BE2C (cell line): ENCODE measurements around the gene ECD.

Source experiments
- DNase-seq: peaks from one replicate; pipeline ENCODE4 v3.0.0-alpha.2; 2020
- H3K27me3 ChIP-seq: fragments of 250-450 bp; sonication (Bioruptor Pico); 2 replicates; pipeline ENCODE4 v1.5.1; 2020; ENCODE audit warnings: mild to moderate bottlenecking
- H3K36me3 ChIP-seq: fragments of 250-450 bp; sonication (Bioruptor Pico); 2 replicates; pipeline ENCODE4 v1.5.1; 2020; ENCODE audit warnings: mild to moderate bottlenecking
- H3K4me1 ChIP-seq: fragments of 250-450 bp; sonication (Bioruptor Pico); 2 replicates; pipeline ENCODE4 v1.5.1; 2020
- H3K4me3 ChIP-seq: 2 replicates; pipeline ENCODE4 v1.5.1; 2011; ENCODE audit warnings: low read depth, low read length
- H3K9me3 ChIP-seq: fragments of 250-450 bp; sonication (Bioruptor Pico); 2 replicates; pipeline ENCODE4 v1.5.1; 2020
- TF ChIP-seq, protein P1 (sequence below): IDR thresholded peaks from 2 replicates; pipeline ENCODE4 v1.5.1; 2012; ENCODE audit warnings: mild to moderate bottlenecking, low read depth, low read length

ECD gene

DNA sequence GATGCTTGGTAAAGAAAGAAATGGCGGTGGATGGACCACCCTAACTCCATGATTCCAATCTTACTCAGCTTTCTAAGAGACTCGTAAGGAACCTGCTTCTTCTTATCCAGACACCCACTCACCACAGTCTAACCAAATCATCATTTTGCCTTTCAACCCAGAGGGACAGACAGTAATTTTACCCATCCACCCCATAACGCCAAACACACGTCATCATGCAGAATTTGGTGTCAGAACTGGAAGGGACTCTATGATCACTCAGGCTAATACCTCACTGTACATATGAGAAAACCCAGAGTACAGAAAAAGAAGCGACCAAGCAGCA is 388 bp downstream of the ECD start:
- peaks cover 19% of the 10 kb centered on the region for H3K36me3 ChIP-seq
- H3K4me1 ChIP-seq, result peaks cover 4% of the 10 kb centered on the region
- H3K27me3 ChIP-seq, result no peaks in the 10 kb centered on the region
- no peak for DNase-seq
- H3K9me3 ChIP-seq, result no peaks in the 10 kb centered on the region
- TF ChIP-seq, protein P1, sequence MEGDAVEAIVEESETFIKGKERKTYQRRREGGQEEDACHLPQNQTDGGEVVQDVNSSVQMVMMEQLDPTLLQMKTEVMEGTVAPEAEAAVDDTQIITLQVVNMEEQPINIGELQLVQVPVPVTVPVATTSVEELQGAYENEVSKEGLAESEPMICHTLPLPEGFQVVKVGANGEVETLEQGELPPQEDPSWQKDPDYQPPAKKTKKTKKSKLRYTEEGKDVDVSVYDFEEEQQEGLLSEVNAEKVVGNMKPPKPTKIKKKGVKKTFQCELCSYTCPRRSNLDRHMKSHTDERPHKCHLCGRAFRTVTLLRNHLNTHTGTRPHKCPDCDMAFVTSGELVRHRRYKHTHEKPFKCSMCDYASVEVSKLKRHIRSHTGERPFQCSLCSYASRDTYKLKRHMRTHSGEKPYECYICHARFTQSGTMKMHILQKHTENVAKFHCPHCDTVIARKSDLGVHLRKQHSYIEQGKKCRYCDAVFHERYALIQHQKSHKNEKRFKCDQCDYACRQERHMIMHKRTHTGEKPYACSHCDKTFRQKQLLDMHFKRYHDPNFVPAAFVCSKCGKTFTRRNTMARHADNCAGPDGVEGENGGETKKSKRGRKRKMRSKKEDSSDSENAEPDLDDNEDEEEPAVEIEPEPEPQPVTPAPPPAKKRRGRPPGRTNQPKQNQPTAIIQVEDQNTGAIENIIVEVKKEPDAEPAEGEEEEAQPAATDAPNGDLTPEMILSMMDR, result no peak
- H3K4me3 ChIP-seq, result peak overlapping the region; percentile 91

- Histone ChIP-seq H3K27me3 (no peaks in the 10 kb centered on the region), H3K4me3 (peak overlapping the region; percentile 91), H3K9me3 (no peaks in the 10 kb centered on the region), H3K36me3 (peaks cover 23% of the 10 kb centered on the region), H3K4me1 (peaks cover 4% of the 10 kb centered on the region)
- no peak for DNase-seq
- TF ChIP-seq, protein P1, result no peak
Observed at GRCh38 chr10:73166972-73167371, 836 bp downstream of the ECD start.

GRCh38 chr10:73163096-73163495 is 4.7 kb downstream of the ECD start:
- Histone ChIP-seq H3K4me1 (peaks cover 4% of the 10 kb centered on the region), H3K4me3 (no peak overlapping the region), H3K9me3 (no peaks in the 10 kb centered on the region), H3K36me3 (peaks cover 34% of the 10 kb centered on the region), H3K27me3 (no peaks in the 10 kb centered on the region)
- TF ChIP-seq, protein P1, result no peak
- no peak for DNase-seq

DNA sequence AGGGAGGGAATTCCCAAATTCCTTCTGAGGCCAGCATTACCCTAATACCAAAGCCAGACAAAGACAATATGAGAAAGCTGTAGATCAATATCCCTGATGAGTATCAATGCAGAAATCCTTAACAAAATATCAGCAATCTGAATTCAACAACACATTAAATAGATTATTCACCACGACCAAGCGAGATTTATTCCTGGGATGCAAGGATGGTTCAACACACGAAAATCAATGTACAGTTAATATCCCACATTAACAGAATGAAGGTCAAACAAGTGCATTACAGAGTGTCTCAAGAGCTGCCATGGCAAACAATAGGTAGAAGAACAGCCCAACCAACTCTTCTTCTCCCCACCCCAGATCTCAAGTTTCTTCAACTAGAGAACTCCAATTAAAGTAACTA is 6.1 kb downstream of the ECD start:
- H3K9me3 ChIP-seq, result no peaks in the 10 kb centered on the region
- no peaks in the 10 kb centered on the region for H3K27me3 ChIP-seq
- H3K36me3 ChIP-seq, result peaks cover 33% of the 10 kb centered on the region
- H3K4me3 ChIP-seq, result no peak overlapping the region
- TF ChIP-seq, protein P1, result no peak
- peaks cover under 1% of the 10 kb centered on the region; the same call in 1 of the 2 replicates for H3K4me1 ChIP-seq
- DNase-seq, result no peak

- H3K4me1 ChIP-seq, result no peaks in the 10 kb centered on the region
- no peaks in the 10 kb centered on the region for H3K27me3 ChIP-seq
- no peak overlapping the region for H3K4me3 ChIP-seq
- peaks cover 37% of the 10 kb centered on the region for H3K36me3 ChIP-seq
- H3K9me3 ChIP-seq, result no peaks in the 10 kb centered on the region
- no peak for DNase-seq
- TF ChIP-seq, protein P1, result no peak
Observed at GRCh38 chr10:73161079-73161478, 6.7 kb downstream of the ECD start.

DNA sequence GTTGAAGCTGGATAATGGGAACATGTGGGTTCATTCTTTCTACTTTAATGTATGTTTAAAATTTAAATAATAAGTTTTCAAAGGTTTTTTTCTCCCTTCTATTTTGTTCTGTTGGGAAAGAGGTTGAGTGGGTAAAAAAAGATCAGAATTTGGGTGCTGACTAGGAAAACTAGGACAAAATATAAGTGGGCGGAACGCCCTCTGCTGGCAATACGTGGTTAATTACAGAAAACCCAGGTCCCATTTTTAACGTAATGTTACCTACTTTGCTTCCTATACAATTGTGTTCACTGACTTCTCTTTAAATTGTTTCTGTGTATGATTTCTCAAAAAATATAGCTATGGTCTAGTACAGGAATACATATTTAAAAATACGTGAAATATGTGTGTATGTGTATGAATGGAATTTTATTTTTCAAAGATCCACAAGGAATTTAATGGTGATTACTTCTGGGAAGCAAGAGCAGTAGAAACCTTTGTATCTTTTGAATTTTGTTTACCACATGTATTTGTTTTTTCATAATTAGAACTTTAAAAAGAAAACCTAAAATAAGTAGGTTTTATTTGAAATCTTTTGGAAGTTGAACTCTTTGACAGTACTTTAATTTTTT is 8.7 kb downstream of the ECD start:
- Histone ChIP-seq H3K4me3 (no peak overlapping the region), H3K9me3 (no peaks in the 10 kb centered on the region), H3K36me3 (peaks cover 39% of the 10 kb centered on the region), H3K27me3 (no peaks in the 10 kb centered on the region), H3K4me1 (no peaks in the 10 kb centered on the region)
- TF ChIP-seq, protein P1, result peak; percentile 78
- DNase-seq, result peak; percentile 54
